ENCODE data around the gene JUN. TPM values are rescaled to one million over a fixed set of nuclear protein-coding genes. Genes with fewer than 3 reads are reported as not detected.

The JUN gene
- total and polyA plus RNA-seq, 10 donors: 8.3 to 162 (median 42.2) TPM

- TF ChIP-seq POLR2AphosphoS5 (IDR thresholded peaks at IDR 0.05) (no peak), POLR2A (IDR thresholded peaks at IDR 0.05) (no peak), CTCF (IDR thresholded peaks at IDR 0.05 in 8 of 11, conservative IDR thresholded peaks at IDR 0.05 in 3 of 11) (no peak)
- H3K4me3 ChIP-seq: no peak overlapping the region
- H3K4me1 ChIP-seq: no peaks in the 10 kb centered on the region
- intact Hi-C loops (cut with DNase I; ENCODE audit: low total_unique reads): loop anchor here (10.0 kb wide), 1 partner anchor 1199 kb away; no protein-coding TSS in a partner anchor
- no peak for DNase-seq
- H3K9me3 ChIP-seq: no peaks in the 10 kb centered on the region
- WGBS, 5 donors: 77 to 95% (median 85%) methylated on average over 1 of the region's 1 CpG
- no peak overlapping the region for H3K27ac ChIP-seq
- H3K27me3 ChIP-seq (replicated peaks in 1 of 7): no peaks in the 10 kb centered on the region
- no peaks in the 10 kb centered on the region for H3K36me3 ChIP-seq
These were observed 37.7 kb downstream of the JUN start for GRCh38 chr1:58746182-58746581.

GRCh38 chr1:58745666-58746065 is 38.2 kb downstream of the JUN start:
- no peaks in the 10 kb centered on the region for H3K36me3 ChIP-seq
- no peak for DNase-seq
- H3K4me3 ChIP-seq: no peak overlapping the region
- H3K27me3 ChIP-seq (replicated peaks in 1 of 7): no peaks in the 10 kb centered on the region
- intact Hi-C loops (cut with DNase I; ENCODE audit: low total_unique reads): loop anchor here (10.0 kb wide), 1 partner anchor 1199 kb away; no protein-coding TSS in a partner anchor
- no peaks in the 10 kb centered on the region for H3K9me3 ChIP-seq
- TF ChIP-seq CTCF (IDR thresholded peaks at IDR 0.05 in 8 of 11, conservative IDR thresholded peaks at IDR 0.05 in 3 of 11) (no peak), POLR2A (IDR thresholded peaks at IDR 0.05) (no peak), POLR2AphosphoS5 (IDR thresholded peaks at IDR 0.05) (no peak)
- no peak overlapping the region for H3K27ac ChIP-seq
- no peaks in the 10 kb centered on the region for H3K4me1 ChIP-seq
- 70 to 95% (median 83%) methylated on average over 5 of the region's 5 CpGs for WGBS, 5 donors

GRCh38 chr1:58745117-58745516 is 38.7 kb downstream of the JUN start:
- Histone ChIP-seq H3K36me3 (no peaks in the 10 kb centered on the region), H3K4me3 (no peak overlapping the region), H3K4me1 (peaks cover 0 to 2% (median under 1%) of the 10 kb centered on the region in 6 donors), H3K27ac (no peak overlapping the region), H3K27me3 (replicated peaks in 1 of 7) (no peaks in the 10 kb centered on the region), H3K9me3 (no peaks in the 10 kb centered on the region)
- intact Hi-C loops (cut with DNase I; ENCODE audit: low total_unique reads): loop anchor here (10.0 kb wide), 1 partner anchor 1200 kb away; no protein-coding TSS in a partner anchor
- no peak for TF ChIP-seq CTCF (IDR thresholded peaks at IDR 0.05 in 8 of 11, conservative IDR thresholded peaks at IDR 0.05 in 3 of 11)
- TF ChIP-seq POLR2A (IDR thresholded peaks at IDR 0.05): no peak
- no peak for TF ChIP-seq POLR2AphosphoS5 (IDR thresholded peaks at IDR 0.05)
- no peak for DNase-seq
- 70 to 90% (median 82%) methylated on average over 1 of the region's 1 CpG for WGBS, 5 donors

- H3K36me3 ChIP-seq: no peaks in the 10 kb centered on the region
- no peak for DNase-seq
- H3K4me1 ChIP-seq: peaks cover 0 to 19% (median 6%) of the 10 kb centered on the region in 6 donors
- TF ChIP-seq CTCF (IDR thresholded peaks at IDR 0.05 in 8 of 11, conservative IDR thresholded peaks at IDR 0.05 in 3 of 11): no peak
- no peak for TF ChIP-seq POLR2AphosphoS5 (IDR thresholded peaks at IDR 0.05)
- no peak for TF ChIP-seq POLR2A (IDR thresholded peaks at IDR 0.05)
- no peak overlapping the region for H3K27ac ChIP-seq
- H3K9me3 ChIP-seq: no peaks in the 10 kb centered on the region
- intact Hi-C loops (cut with DNase I; ENCODE audit: low total_unique reads): loop anchor here (5.0 to 10.0 kb wide), 2 partner anchors 955 to 1203 kb away; no protein-coding TSS in a partner anchor
- no peak overlapping the region for H3K4me3 ChIP-seq
- WGBS, 5 donors: 86 to 93% (median 88%) methylated on average over 14 of the region's 14 CpGs
- no peaks in the 10 kb centered on the region for H3K27me3 ChIP-seq (replicated peaks in 1 of 7)
These were observed 41.9 kb downstream of the JUN start for GRCh38 chr1:58741678-58742553.
